GM12878 (cell line): Measurements from ENCODE around the gene LPCAT3. TPM values are rescaled to one million over a fixed set of nuclear protein-coding genes. Genes with fewer than 3 reads are reported as not detected.
A peak's percentile ranks its signal among the peaks of the same experiment; 100 is the strongest.

ENCODE experiments used
- E4F1 ChIP-seq: fragments of 450-650 bp; IDR thresholded peaks from 2 replicates; pipeline ENCODE4 v1.6.1; 2018; ENCODE audit warnings: borderline replicate concordance, mild to moderate bottlenecking; ENCODE audit not compliant: partially characterized antibody
- ELK1 ChIP-seq: IDR thresholded peaks from 2 replicates; pipeline ENCODE4 v1.6.1; 2012; ENCODE audit warnings: low read depth, low read length, improper control_type of control experiment
- ESRRA ChIP-seq: IDR thresholded peaks from 2 replicates; pipeline ENCODE4 v1.6.1; 2012; ENCODE audit warnings: mild to moderate bottlenecking, low read length, improper control_type of control experiment
- FOXK2 ChIP-seq: fragments of 450-650 bp; IDR thresholded peaks from 2 replicates; pipeline ENCODE4 v1.6.1; 2017; ENCODE audit warnings: mild to moderate bottlenecking, moderate library complexity
- HDGF ChIP-seq: fragments of 450-650 bp; IDR thresholded peaks from 2 replicates; pipeline ENCODE4 v1.6.1; 2016; ENCODE audit warnings: antibody characterized with exemption
- IRF5 ChIP-seq: fragments of 450-650 bp; IDR thresholded peaks from 2 replicates; pipeline ENCODE4 v1.6.1; 2017; ENCODE audit warnings: borderline replicate concordance
- KAT2A ChIP-seq: conservative IDR thresholded peaks from 2 replicates; pipeline ENCODE4 v1.6.1; 2011; ENCODE audit warnings: low read depth, low read length; ENCODE audit not compliant: control insufficient read depth
- MYC ChIP-seq: IDR thresholded peaks from 2 replicates; pipeline ENCODE4 v1.6.1; 2011; ENCODE audit warnings: mild to moderate bottlenecking, low read length, moderate library complexity, inconsistent platforms; ENCODE audit not compliant: insufficient read depth, insufficient replicate concordance, insufficient read length, severe bottlenecking
- NFYA ChIP-seq: IDR thresholded peaks from 2 replicates; pipeline ENCODE4 v1.6.1; 2011; ENCODE audit warnings: low read depth, mild to moderate bottlenecking, low read length, improper control_type of control experiment, borderline replicate concordance
- NRF1 ChIP-seq: conservative IDR thresholded peaks from 2 replicates; pipeline ENCODE4 v1.6.1; 2011; ENCODE audit warnings: mild to moderate bottlenecking, low read depth, low read length, improper control_type of control experiment
- PBX3 ChIP-seq: IDR thresholded peaks from 2 replicates; pipeline ENCODE4 v1.6.1; 2011; ENCODE audit warnings: mild to moderate bottlenecking, low read depth, low read length, moderate library complexity; ENCODE audit not compliant: insufficient replicate concordance
- RELB ChIP-seq: fragments of 450-650 bp; IDR thresholded peaks from 2 replicates; pipeline ENCODE4 v1.6.1; 2017; ENCODE audit warnings: low read depth, mild to moderate bottlenecking, moderate library complexity
- REST ChIP-seq: IDR thresholded peaks from 2 replicates; pipeline ENCODE4 v1.6.1; 2012; ENCODE audit warnings: mild to moderate bottlenecking, low read depth, low read length
- SIN3A ChIP-seq: IDR thresholded peaks from 2 replicates; pipeline ENCODE4 v1.6.1; 2012; ENCODE audit warnings: low read depth, low read length, improper control_type of control experiment
- STAT3 ChIP-seq: IDR thresholded peaks from 2 replicates; pipeline ENCODE4 v1.6.1; 2011; ENCODE audit warnings: low read depth, low read length, improper control_type of control experiment
- SUZ12 ChIP-seq: fragments of 200-600 bp; sonication (generic); IDR thresholded peaks from one replicate; pipeline ENCODE4 v1.6.1; 2018; ENCODE audit warnings: antibody characterized with exemption, mild to moderate bottlenecking; ENCODE audit not compliant: unreplicated experiment
- ZNF274 ChIP-seq: IDR thresholded peaks from one replicate; pipeline ENCODE4 v1.8.0; 2011; ENCODE audit not compliant: insufficient read length, insufficient read depth
- ZSCAN29 ChIP-seq: fragments of 450-650 bp; IDR thresholded peaks from 2 replicates; pipeline ENCODE4 v1.6.1; 2017; ENCODE audit warnings: mild to moderate bottlenecking, moderate library complexity
- polyA plus RNA-seq, 11 experiments: library from polyadenylated mRNA; depleted of rRNA in 4 of 11; unstranded in 6 of 11; stranded (reverse) in 5 of 11; fragments of >200 nt; fragmentation: Nextera tagmentation in 4 of 11; fragmentation: Illumina TruSeq in 1 of 11; extraction: Ambion mirVana in 4 of 11; extraction: Trizol in 1 of 11; gene quantifications; 1 replicate in 1 of 11; 2 replicates in 10 of 11; pipeline versions ENCODE4 v1.2.1 to v1.2.3, GENCODE V29; 2011 to 2016; ENCODE audit warnings: inconsistent platforms in 2 of 11, missing spikeins in 2 of 11, low read depth in 1 of 11
- total RNA-seq, 4 experiments: library from RNA; depleted of rRNA in 3 of 4; stranded (reverse); fragments of >200 nt in 3 of 4; fragmentation: Illumina TruSeq in 1 of 4; extraction: Trizol in 1 of 4; gene quantifications; 2 replicates each; pipeline versions ENCODE4 v1.2.1 to v1.2.3, GENCODE V29; 2013 to 2021

Gene LPCAT3
- total and polyA plus RNA-seq, 10 of the 15 experiments (the other 5 are each of a cell fraction or from before 2014, with no cell fraction given), result 2.6 to 48.3 (median 23.0) TPM

- TF ChIP-seq PBX3, result no peak
- TF ChIP-seq ELK1, result no peak
- no peak for TF ChIP-seq SIN3A
- no peak for TF ChIP-seq ESRRA
- 0 out of 2 replicates have a peak, but pooled peaks have one; percentile 36 for TF ChIP-seq HDGF
- no peak for TF ChIP-seq STAT3
- TF ChIP-seq ZSCAN29, result no peak
- TF ChIP-seq NFYA, result no peak
- TF ChIP-seq KAT2A, result no peak
- TF ChIP-seq ZNF274, result no peak
- TF ChIP-seq NRF1, result no peak
- no peak for TF ChIP-seq SUZ12
- no peak for TF ChIP-seq E4F1
- TF ChIP-seq REST, result no peak
- peak; percentile 15; the same call in 1 of the 2 replicates for TF ChIP-seq RELB
- no peak for TF ChIP-seq MYC
- TF ChIP-seq FOXK2, result no peak
- no peak for TF ChIP-seq IRF5
These were observed 89.4 kb downstream of the LPCAT3 start (continued) for GRCh38 chr12:6928703-6929407.
